ENCODE measurements around the gene SUSD1.

DNA sequence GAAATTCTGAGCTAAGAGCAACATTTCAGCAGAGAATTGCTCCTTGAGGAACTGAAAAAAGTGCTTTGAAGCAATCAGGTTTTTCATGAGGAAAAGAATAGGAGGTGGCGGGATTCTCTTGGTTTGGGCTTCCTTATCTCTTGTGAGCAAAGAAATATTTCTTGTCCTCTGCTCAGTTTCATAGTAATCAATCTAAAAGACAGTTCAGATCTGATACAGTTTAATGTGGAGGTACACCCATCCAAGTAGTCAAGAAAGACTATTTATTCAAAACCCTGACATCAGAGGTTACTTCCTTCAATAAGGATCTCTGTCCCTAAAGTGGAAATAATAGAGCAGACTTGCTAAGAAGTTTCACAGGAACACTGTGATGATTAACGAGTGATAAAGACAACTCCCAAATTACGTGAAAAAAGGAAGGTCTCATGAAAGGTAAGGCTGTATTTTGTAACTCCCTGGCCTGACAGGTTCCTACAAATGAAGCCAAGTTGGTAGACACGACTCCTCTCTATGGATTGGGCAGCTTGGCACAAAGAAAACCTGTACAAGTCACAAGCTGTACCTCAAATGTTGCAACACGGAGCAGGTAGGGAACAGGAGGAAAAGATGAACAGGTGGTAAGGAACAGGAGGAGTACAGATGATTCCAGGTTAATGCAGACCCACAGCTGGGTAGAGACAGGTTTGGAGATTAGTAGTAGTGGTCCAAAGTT lies 94.1 kb downstream of the SUSD1 start:
- TF ChIP-seq, protein P1, sequence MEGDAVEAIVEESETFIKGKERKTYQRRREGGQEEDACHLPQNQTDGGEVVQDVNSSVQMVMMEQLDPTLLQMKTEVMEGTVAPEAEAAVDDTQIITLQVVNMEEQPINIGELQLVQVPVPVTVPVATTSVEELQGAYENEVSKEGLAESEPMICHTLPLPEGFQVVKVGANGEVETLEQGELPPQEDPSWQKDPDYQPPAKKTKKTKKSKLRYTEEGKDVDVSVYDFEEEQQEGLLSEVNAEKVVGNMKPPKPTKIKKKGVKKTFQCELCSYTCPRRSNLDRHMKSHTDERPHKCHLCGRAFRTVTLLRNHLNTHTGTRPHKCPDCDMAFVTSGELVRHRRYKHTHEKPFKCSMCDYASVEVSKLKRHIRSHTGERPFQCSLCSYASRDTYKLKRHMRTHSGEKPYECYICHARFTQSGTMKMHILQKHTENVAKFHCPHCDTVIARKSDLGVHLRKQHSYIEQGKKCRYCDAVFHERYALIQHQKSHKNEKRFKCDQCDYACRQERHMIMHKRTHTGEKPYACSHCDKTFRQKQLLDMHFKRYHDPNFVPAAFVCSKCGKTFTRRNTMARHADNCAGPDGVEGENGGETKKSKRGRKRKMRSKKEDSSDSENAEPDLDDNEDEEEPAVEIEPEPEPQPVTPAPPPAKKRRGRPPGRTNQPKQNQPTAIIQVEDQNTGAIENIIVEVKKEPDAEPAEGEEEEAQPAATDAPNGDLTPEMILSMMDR (IDR thresholded peaks at IDR 0.05) = no peak
- TF ChIP-seq POLR2A (IDR thresholded peaks at IDR 0.05) (no peak), POLR2AphosphoS5 (IDR thresholded peaks at IDR 0.05) (no peak)
